Chondrocyte (in vitro differentiated cells): ENCODE results near the gene PTPN21. TPM values are rescaled to one million over a fixed set of nuclear protein-coding genes. Genes with fewer than 3 reads are reported as not detected.

ENCODE experiments used
- DNase-seq: peaks from one replicate; pipeline ENCODE4 v3.0.0; 2021; ENCODE audit warnings: mixed read lengths, low spot score
- H3K27ac Mint-ChIP-seq: one replicate; pipeline ENCODE4 v1.8.0; 2021; ENCODE audit warnings: mild to moderate bottlenecking, moderate library complexity, mixed read lengths; ENCODE audit not compliant: unreplicated experiment
- H3K27me3 Mint-ChIP-seq: 2 replicates; pipeline ENCODE4 v1.8.0; 2021; ENCODE audit warnings: low read depth, mixed read lengths
- H3K36me3 Mint-ChIP-seq: 2 replicates; pipeline ENCODE4 v1.8.0; 2021; ENCODE audit warnings: low read depth, mixed read lengths
- H3K4me1 Mint-ChIP-seq: 2 replicates; pipeline ENCODE4 v1.8.0; 2021; ENCODE audit warnings: low read depth, mild to moderate bottlenecking, mixed read lengths
- H3K4me3 Mint-ChIP-seq: one replicate; pipeline ENCODE4 v1.8.0; 2021; ENCODE audit warnings: mild to moderate bottlenecking, moderate library complexity, mixed read lengths; ENCODE audit not compliant: unreplicated experiment
- H3K9me3 Mint-ChIP-seq: 2 replicates; pipeline ENCODE4 v1.8.0; 2021; ENCODE audit warnings: low read depth, mixed read lengths
- CTCF ChIP-seq: fragments of 200-600 bp; sonication (generic); IDR thresholded peaks from 2 replicates; pipeline ENCODE4 v1.5.0; 2021; ENCODE audit warnings: antibody characterized with exemption, mild to moderate bottlenecking, moderate library complexity
- total RNA-seq: library from RNA; stranded (reverse); gene quantifications from 3 replicates; pipeline ENCODE4 v1.2.1, GENCODE V29; 2021

The PTPN21 gene
- total RNA-seq, 1 donor from 2014 or later: 40.0 TPM

DNA sequence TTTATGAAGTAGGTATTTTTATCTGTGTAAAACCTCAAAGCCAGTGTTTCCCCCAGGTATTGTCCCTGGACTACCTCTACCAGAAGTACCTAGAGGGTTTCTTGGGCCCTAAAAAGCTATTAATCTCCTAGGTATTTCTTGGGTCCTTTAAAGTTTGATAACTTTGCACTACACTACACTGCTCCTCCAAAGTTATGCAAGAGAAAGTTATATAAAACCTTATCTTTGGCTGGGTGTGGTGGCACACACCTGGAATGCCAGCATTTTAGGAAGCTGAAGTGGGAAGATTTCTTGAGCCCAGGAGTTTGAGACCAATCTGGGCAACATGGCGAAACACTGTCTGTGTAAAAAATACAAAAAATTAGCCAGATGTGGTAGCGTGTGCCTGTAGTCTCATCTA, 34.9 kb downstream of the PTPN21 start:
- peaks cover 7% of the 10 kb centered on the region for H3K36me3 Mint-ChIP-seq
- no peak for TF ChIP-seq CTCF
- no peaks in the 10 kb centered on the region for H3K27me3 Mint-ChIP-seq
- H3K4me3 Mint-ChIP-seq: no peak overlapping the region
- DNase-seq: no peak
- no peak overlapping the region for H3K27ac Mint-ChIP-seq
- peaks cover 44% of the 10 kb centered on the region for H3K4me1 Mint-ChIP-seq
- H3K9me3 Mint-ChIP-seq: no peaks in the 10 kb centered on the region

DNA sequence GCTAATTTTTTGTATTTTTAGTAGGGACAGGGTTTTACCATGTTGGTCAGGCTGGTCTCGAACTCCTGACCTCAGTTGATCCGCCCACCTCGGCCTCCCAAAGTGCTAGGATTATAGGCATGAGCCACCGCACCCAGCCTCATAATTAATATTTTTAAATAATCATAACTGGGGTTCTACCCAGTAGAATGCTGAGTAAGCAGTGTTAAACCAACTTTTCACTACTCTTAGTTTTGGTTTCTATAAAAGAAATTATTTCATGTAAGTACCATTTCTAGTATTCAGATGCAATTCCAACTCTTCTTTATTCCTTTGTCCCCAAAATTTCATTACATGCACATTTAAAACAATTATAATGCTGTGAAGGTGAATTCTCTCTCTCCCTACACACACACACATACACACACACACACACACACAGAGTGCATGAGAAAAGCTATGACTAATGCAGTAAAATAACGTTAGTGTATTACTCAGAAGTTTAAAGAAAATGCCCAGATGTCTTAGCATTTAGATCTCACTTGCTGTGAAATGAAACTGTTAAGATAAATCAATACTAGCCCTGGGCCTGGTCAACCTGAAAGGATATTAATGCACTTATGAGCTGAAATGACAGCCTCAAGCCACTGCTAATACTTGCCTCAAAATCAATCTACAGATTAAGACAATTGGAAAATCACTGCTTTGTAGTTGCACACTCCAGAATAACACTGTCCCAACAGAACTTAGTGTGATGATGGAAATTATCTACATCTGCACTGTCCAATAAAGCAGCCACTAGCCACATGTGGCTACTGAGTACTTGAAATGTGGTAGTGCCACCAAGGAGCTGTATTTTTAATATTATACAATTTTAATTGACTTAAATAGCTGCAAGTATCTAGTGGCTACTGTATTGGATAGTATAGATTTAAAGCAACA, 36.0 kb downstream of the PTPN21 start:
- Mint-ChIP-seq H3K4me3 (no peak overlapping the region), H3K27me3 (no peaks in the 10 kb centered on the region), H3K4me1 (peaks cover 44% of the 10 kb centered on the region), H3K27ac (peak overlapping the region; percentile 46), H3K9me3 (no peaks in the 10 kb centered on the region), H3K36me3 (peaks cover 9% of the 10 kb centered on the region)
- TF ChIP-seq CTCF: no peak
- DNase-seq: no peak

GRCh38 chr14:88516861-88517357, 37.9 kb downstream of the PTPN21 start:
- Mint-ChIP-seq H3K27me3 (no peaks in the 10 kb centered on the region), H3K36me3 (peaks cover 11% of the 10 kb centered on the region), H3K9me3 (no peaks in the 10 kb centered on the region), H3K4me1 (peaks cover 34% of the 10 kb centered on the region), H3K27ac (peak overlapping the region; percentile 46), H3K4me3 (no peak overlapping the region)
- no peak for DNase-seq
- TF ChIP-seq CTCF: no peak

GRCh38 chr14:88515499-88516221, 39.1 kb downstream of the PTPN21 start:
- H3K9me3 Mint-ChIP-seq: no peaks in the 10 kb centered on the region
- H3K27ac Mint-ChIP-seq: no peak overlapping the region
- H3K27me3 Mint-ChIP-seq: no peaks in the 10 kb centered on the region

More at GRCh38 chr14:88515499-88516221, 39.1 kb downstream of the PTPN21 start:
- Mint-ChIP-seq H3K4me1 (peaks cover 30% of the 10 kb centered on the region), H3K36me3 (peaks cover 11% of the 10 kb centered on the region), H3K4me3 (no peak overlapping the region)
- no peak for TF ChIP-seq CTCF
- no peak for DNase-seq
